ENCODE results near the gene GUCD1.
A peak's percentile ranks its signal among the peaks of the same experiment; 100 is the strongest.
"Not testable (repeated sequence)": the region's sequence is repeated elsewhere in the genome, so short reads cannot be mapped to it uniquely, and the experiment has no call there.

GUCD1 gene

GRCh38 chr22:24595863-24596262 is 40.9 kb upstream of the GUCD1 start:
- CTCF ChIA-PET: no interaction called here
- no peak for DNase-seq (ENCODE audit: extremely low spot score)
- TF ChIP-seq CTCF (IDR thresholded peaks at IDR 0.05; ENCODE audit: control extremely low read depth, extremely low read depth, low read depth, missing control alignments): no peak
- POLR2A ChIA-PET: interaction anchor here (0.6 kb wide), 1 partner anchor 48 kb away, joined by 4 read pairs; no protein-coding TSS in a partner anchor

DNA sequence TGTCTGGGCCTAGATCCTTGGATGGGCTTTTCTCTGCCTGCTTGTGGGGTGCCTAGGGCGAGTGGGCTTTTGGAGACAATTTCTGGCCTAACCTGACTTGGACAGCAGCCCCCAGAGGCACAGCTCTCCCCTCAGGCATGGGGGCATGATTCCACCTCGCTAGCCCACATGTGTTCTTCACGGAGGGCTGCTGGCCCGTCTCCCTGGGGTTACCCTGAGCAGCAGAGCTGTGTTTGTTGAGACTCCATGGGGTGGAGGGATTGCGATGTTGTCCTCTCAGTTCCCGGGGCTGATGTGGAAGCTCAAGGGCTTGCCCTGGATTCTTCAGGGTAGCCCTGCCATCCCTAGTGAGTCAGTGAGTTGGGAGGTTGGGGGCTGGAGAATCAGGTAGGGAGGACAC is 40.3 kb upstream of the GUCD1 start:
- no peak for TF ChIP-seq CTCF (IDR thresholded peaks at IDR 0.05; ENCODE audit: control extremely low read depth, extremely low read depth, low read depth, missing control alignments)
- ChIA-PET CTCF (no interaction called here), POLR2A (no interaction called here)
- DNase-seq (ENCODE audit: extremely low spot score): no peak

DNA sequence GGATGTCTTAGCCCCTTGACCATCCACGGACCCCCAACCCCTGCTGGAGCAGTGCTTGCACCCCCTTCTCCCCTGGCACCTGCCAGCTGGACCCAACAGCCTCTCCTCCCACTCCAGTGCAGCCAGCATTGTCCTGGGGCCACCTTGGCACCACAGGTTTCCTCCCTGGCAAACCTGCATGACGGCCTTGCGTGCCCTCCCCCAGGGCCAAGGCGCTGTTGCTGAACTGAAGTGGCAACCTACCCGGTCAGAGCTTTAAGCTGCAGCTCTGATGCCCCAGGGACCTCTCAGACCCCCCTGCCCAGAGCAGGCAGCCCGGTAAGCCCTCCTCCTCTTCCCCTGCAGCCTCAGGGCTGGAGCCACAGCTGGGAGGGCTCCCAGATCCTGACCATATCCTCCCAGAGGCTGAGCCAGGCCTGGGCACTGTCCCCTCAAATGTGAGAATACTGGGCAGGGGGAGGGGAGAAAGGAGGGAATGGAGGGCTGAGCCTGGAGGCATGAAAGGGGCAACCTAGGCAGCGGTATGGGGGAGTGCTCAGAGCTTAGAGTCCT is 39.7 kb upstream of the GUCD1 start:
- CTCF ChIA-PET: interaction anchor here (1.3 kb wide), 1 partner anchor 8 kb away, joined by 5 read pairs; the partner anchor contains the start of gene GGT1

DNA sequence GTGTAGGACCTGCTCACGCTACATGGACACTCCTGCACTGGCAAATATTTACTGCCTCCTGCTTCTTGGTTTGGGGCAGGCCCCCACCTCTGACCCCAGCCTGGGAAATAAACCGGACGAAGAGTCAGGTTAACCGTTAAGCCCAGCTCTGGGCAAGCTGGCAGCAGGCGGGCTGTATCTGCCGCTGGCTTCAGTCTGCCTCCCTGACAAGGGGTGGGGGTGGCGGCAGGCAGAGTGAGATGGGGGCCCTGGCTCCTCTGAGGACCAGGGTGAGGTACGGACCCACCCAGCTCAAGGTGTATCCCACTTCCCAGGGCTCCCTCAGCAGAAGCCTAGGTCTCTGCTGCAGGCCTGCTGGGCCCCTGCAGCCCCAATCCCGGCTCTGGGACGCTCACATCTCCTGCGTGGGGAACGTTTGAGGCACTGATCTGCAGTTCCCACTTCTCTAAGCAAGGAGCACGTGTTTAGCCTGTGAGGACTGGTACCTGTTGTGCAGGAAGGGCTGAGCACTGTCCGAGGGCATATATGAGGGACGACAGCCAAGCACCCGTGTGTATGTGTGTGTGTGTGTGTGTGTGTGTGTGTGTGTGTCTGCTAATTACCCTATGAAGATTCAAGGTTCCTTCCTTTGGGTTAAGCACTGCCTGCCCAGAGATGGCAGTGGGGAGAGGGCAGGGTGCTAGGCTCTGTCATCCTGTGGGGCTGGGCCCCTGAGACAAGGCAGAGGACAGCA is 39.1 kb upstream of the GUCD1 start:
- ChIA-PET POLR2A (interaction anchor here (0.7 kb wide), 1 partner anchor 791 kb away, joined by 4 read pairs; no protein-coding TSS in a partner anchor), CTCF (interaction anchor here (1.3 kb wide), 1 partner anchor 9 kb away, joined by 5 read pairs; the partner anchor contains the start of gene GGT1)
- TF ChIP-seq CTCF (IDR thresholded peaks at IDR 0.05; ENCODE audit: control extremely low read depth, extremely low read depth, low read depth, missing control alignments): no peak

More for the DNA sequence above, 39.7 kb upstream of the GUCD1 start:
- no peak for TF ChIP-seq CTCF (IDR thresholded peaks at IDR 0.05; ENCODE audit: control extremely low read depth, extremely low read depth, low read depth, missing control alignments)
- POLR2A ChIA-PET: no interaction called here
- DNase-seq (ENCODE audit: extremely low spot score): no peak

DNA sequence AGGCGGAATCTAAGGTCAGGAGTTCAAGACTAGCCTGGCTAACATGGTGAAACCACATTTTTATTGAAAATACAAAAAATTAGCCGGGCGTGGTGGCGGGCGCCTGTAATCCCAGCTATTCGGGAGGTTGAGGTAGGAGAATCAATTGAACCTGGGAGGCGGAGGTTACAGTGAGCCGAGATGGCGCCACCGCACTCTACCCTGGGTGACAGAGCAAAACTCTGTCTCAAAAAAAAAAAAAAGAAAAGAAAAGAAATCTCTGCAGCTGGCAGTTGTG is 38.6 kb upstream of the GUCD1 start:
- CTCF ChIA-PET: interaction anchor here (1.3 kb wide), 1 partner anchor 9 kb away, joined by 5 read pairs; the partner anchor contains the start of gene GGT1
- not testable (repeated sequence) for DNase-seq (ENCODE audit: extremely low spot score)
- POLR2A ChIA-PET: interaction anchor here (0.7 kb wide), 1 partner anchor 791 kb away, joined by 4 read pairs; no protein-coding TSS in a partner anchor

More for the DNA sequence above, 39.1 kb upstream of the GUCD1 start:
- no peak for DNase-seq (ENCODE audit: extremely low spot score)

- ChIA-PET CTCF (interaction anchor here (1.3 kb wide), 1 partner anchor 10 kb away, joined by 5 read pairs; the partner anchor contains the start of gene GGT1), POLR2A (interaction anchor here (0.5 to 0.7 kb wide), 2 partner anchors 11 to 790 kb away, joined by 3 to 4 read pairs; no protein-coding TSS in a partner anchor)
- DNase-seq (ENCODE audit: extremely low spot score): peak; percentile 88
- TF ChIP-seq CTCF (IDR thresholded peaks at IDR 0.05; ENCODE audit: control extremely low read depth, extremely low read depth, low read depth, missing control alignments): no peak
Observed at GRCh38 chr22:24592851-24593558, 38.1 kb upstream of the GUCD1 start, which contains the start of gene LRRC75B. TSS of gene LRRC75B (minus strand) at chr22:24593073. CDS start at chr22:24593039, 34 bp downstream.

Data from GM10248 (cell line).